ENCODE data around the gene MRPS7. TPM values are rescaled to one million over a fixed set of nuclear protein-coding genes. Genes with fewer than 3 reads are reported as not detected.
"Not testable (repeated sequence)": the region's sequence is repeated elsewhere in the genome, so short reads cannot be mapped to it uniquely, and the experiment has no call there.

Gene MRPS7
- total RNA-seq, 1 experiment from 2014 or later = 93.7 TPM

GRCh38 chr17:75277664-75278071, 16.0 kb downstream of the MRPS7 start:
- no peak for DNase-seq
- Histone ChIP-seq H2BK15ac (ENCODE audit: low read depth, low read length) (no peak overlapping the region), H2BK5ac (ENCODE audit: insufficient read length, low read length) (no peak overlapping the region), H2AK5ac (ENCODE audit: insufficient read length, low read length) (no peak overlapping the region), H2AFZ (ENCODE audit: low read length) (no peak overlapping the region), H3K14ac (ENCODE audit: insufficient read depth, low read length) (no peak overlapping the region), H2BK120ac (ENCODE audit: low read depth, low read length, poor library complexity, severe bottlenecking) (no peak overlapping the region), H3K79me2 (ENCODE audit: insufficient read depth, low read length) (no peaks in the 10 kb centered on the region), H3T11ph (ENCODE audit: low read length) (no peak overlapping the region), H3K9ac (ENCODE audit: extremely low read depth, insufficient read length, low read length) (no peak overlapping the region), H4K20me1 (ENCODE audit: control insufficient read depth, insufficient read depth, insufficient read length) (no peaks in the 10 kb centered on the region), H3K79me1 (ENCODE audit: insufficient read depth, low read depth, low read length, poor library complexity, severe bottlenecking) (no peaks in the 10 kb centered on the region), H3K18ac (ENCODE audit: insufficient read length, low read depth, low read length) (no peak overlapping the region), H3K27me3 (ENCODE audit: insufficient read depth, low read length) (no peaks in the 10 kb centered on the region), H4K91ac (ENCODE audit: insufficient read length, low read depth, low read length) (no peak overlapping the region), H4K8ac (replicated peaks; ENCODE audit: insufficient read length, low read depth, low read length) (no peak overlapping the region), H3K23ac (ENCODE audit: insufficient read length, low read depth, low read length) (no peak overlapping the region), H3K27ac (ENCODE audit: insufficient read length, low read depth, low read length) (no peak overlapping the region), H3K4ac (ENCODE audit: low read depth, low read length) (no peak overlapping the region), H2BK12ac (ENCODE audit: insufficient read length, low read depth, low read length) (no peak overlapping the region), H3K4me2 (ENCODE audit: insufficient read depth, insufficient read length, low read length) (no peak overlapping the region), H4K5ac (ENCODE audit: insufficient read length, low read depth, low read length) (no peak overlapping the region), H3K23me2 (ENCODE audit: insufficient read length, low read depth, low read length, poor library complexity, severe bottlenecking) (no peaks in the 10 kb centered on the region), H3K9me3 (ENCODE audit: control insufficient read depth, low read depth, low read length) (no peaks in the 10 kb centered on the region), H2BK20ac (ENCODE audit: low read depth, low read length, poor library complexity, severe bottlenecking) (no peak overlapping the region), H3K56ac (ENCODE audit: insufficient read length, low read depth, low read length) (no peak overlapping the region), H3K4me1 (ENCODE audit: insufficient read depth, low read length) (no peaks in the 10 kb centered on the region)
- Mint-ChIP-seq H3K4me3 (no peak overlapping the region), H3K4me1 (no peaks in the 10 kb centered on the region), H3K36me3 (ENCODE audit: insufficient read depth in 1 of 3, low read depth in 3 of 3) (peaks cover 6 to 33% (median 26%) of the 10 kb centered on the region in 3 experiments; a peak in 6 of 7 replicates), H3K9me3 (no peaks in the 10 kb centered on the region), H3K27me3 (ENCODE audit: low read depth) (no peaks in the 10 kb centered on the region), H3K27ac (peak overlapping the region in 2 of 3 experiments; percentile 22 to 51; a peak in 1 of 7 replicates)
- no CpG with 5 or more reads among the region's 6 CpGs for WGBS (ENCODE audit: extremely low coverage, insufficient read length, low lambda C conversion rate)
- TF ChIP-seq CTCF (conservative IDR thresholded peaks at IDR 0.05) = no peak

- not testable (repeated sequence) for H3K4me1 ChIP-seq (ENCODE audit: insufficient read depth, low read length)
- no CpG with 5 or more reads among the region's 4 CpGs for WGBS (ENCODE audit: extremely low coverage, insufficient read length, low lambda C conversion rate)
Measured at GRCh38 chr17:75280189-75280588, 18.5 kb downstream of the MRPS7 start.

More at GRCh38 chr17:75280189-75280588, 18.5 kb downstream of the MRPS7 start:
- H2BK12ac ChIP-seq (ENCODE audit: insufficient read length, low read depth, low read length); H2BK20ac ChIP-seq (ENCODE audit: low read depth, low read length, poor library complexity, severe bottlenecking); H3K4me2 ChIP-seq (ENCODE audit: insufficient read depth, insufficient read length, low read length); DNase-seq; H3K9ac ChIP-seq (ENCODE audit: extremely low read depth, insufficient read length, low read length); H3K56ac ChIP-seq (ENCODE audit: insufficient read length, low read depth, low read length); H2AFZ ChIP-seq (ENCODE audit: low read length); H3K4ac ChIP-seq (ENCODE audit: low read depth, low read length); H3K18ac ChIP-seq (ENCODE audit: insufficient read length, low read depth, low read length); H2BK15ac ChIP-seq (ENCODE audit: low read depth, low read length); H3K4me3 Mint-ChIP-seq; H3K9me3 Mint-ChIP-seq; H2BK5ac ChIP-seq (ENCODE audit: insufficient read length, low read length); H4K8ac ChIP-seq (replicated peaks; ENCODE audit: insufficient read length, low read depth, low read length); H3T11ph ChIP-seq (ENCODE audit: low read length); H3K27me3 ChIP-seq (ENCODE audit: insufficient read depth, low read length); H4K5ac ChIP-seq (ENCODE audit: insufficient read length, low read depth, low read length); H3K14ac ChIP-seq (ENCODE audit: insufficient read depth, low read length); H3K4me1 Mint-ChIP-seq; H3K27ac Mint-ChIP-seq; H3K23ac ChIP-seq (ENCODE audit: insufficient read length, low read depth, low read length); H2AK5ac ChIP-seq (ENCODE audit: insufficient read length, low read length); H3K9me3 ChIP-seq (ENCODE audit: control insufficient read depth, low read depth, low read length); H3K27me3 Mint-ChIP-seq (ENCODE audit: low read depth); H4K91ac ChIP-seq (ENCODE audit: insufficient read length, low read depth, low read length); H2BK120ac ChIP-seq (ENCODE audit: low read depth, low read length, poor library complexity, severe bottlenecking); H3K79me2 ChIP-seq (ENCODE audit: insufficient read depth, low read length); H4K20me1 ChIP-seq (ENCODE audit: control insufficient read depth, insufficient read depth, insufficient read length); H3K23me2 ChIP-seq (ENCODE audit: insufficient read length, low read depth, low read length, poor library complexity, severe bottlenecking); H3K79me1 ChIP-seq (ENCODE audit: insufficient read depth, low read depth, low read length, poor library complexity, severe bottlenecking); H3K27ac ChIP-seq (ENCODE audit: insufficient read length, low read depth, low read length): not testable (repeated sequence)
- H3K36me3 Mint-ChIP-seq (ENCODE audit: insufficient read depth in 1 of 3, low read depth in 3 of 3) = peaks cover 12 to 26% (median 17%) of the 10 kb centered on the region in 3 experiments; a peak in 6 of 7 replicates
